HepG2 (cell line): Measurements from ENCODE around the gene DNAJC18. TPM values are rescaled to one million over a fixed set of nuclear protein-coding genes. Genes with fewer than 3 reads are reported as not detected.

Experiments used
- ADNP ChIP-seq: sonication (generic); formaldehyde crosslinking; IDR thresholded peaks from 2 replicates; pipeline ENCODE4 v1.4.0; 2020; ENCODE audit warnings: missing genetic modification reagents
- ARNT2 ChIP-seq: sonication (generic); formaldehyde crosslinking; IDR thresholded peaks from 2 replicates; pipeline ENCODE4 v1.8.0; 2022; ENCODE audit warnings: mild to moderate bottlenecking, low read depth, missing genetic modification reagents, moderate library complexity
- ATM ChIP-seq: fragments of 450-650 bp; IDR thresholded peaks from 2 replicates; pipeline ENCODE4 v1.7.1; 2017; ENCODE audit warnings: mild to moderate bottlenecking, borderline replicate concordance
- BCL6 ChIP-seq: IDR thresholded peaks from 2 replicates; pipeline ENCODE4 v1.6.1; 2016; ENCODE audit warnings: missing genetic modification reagents, missing compliant biosample characterization
- FOXM1 ChIP-seq: sonication (generic); formaldehyde crosslinking; IDR thresholded peaks from 2 replicates; pipeline ENCODE4 v1.5.0; 2020; ENCODE audit warnings: missing genetic modification reagents
- ISX ChIP-seq: sonication (generic); formaldehyde crosslinking; conservative IDR thresholded peaks from 2 replicates; pipeline ENCODE4 v1.5.0; 2020; ENCODE audit warnings: missing genetic modification reagents
- PCBP2 ChIP-seq: fragments of 200-400 bp; formaldehyde crosslinking; optimal IDR thresholded peaks from 2 replicates; pipeline ENCODE3; 2018; ENCODE audit warnings: low read length, low read depth; ENCODE audit not compliant: poor library complexity, severe bottlenecking
- PHF20 ChIP-seq: sonication (generic); formaldehyde crosslinking; IDR thresholded peaks from 2 replicates; pipeline ENCODE4 v1.5.0; 2020; ENCODE audit warnings: mild to moderate bottlenecking, missing genetic modification reagents
- PTBP1 ChIP-seq: fragments of 200-400 bp; formaldehyde crosslinking; IDR thresholded peaks from 2 replicates; pipeline ENCODE4 v1.6.1; 2018; ENCODE audit warnings: low read length, low read depth; ENCODE audit not compliant: poor library complexity, severe bottlenecking
- ZFX ChIP-seq: sonication (generic); formaldehyde crosslinking; IDR thresholded peaks from 2 replicates; pipeline ENCODE4 v1.4.0; 2020; ENCODE audit warnings: mild to moderate bottlenecking, low read depth, missing genetic modification reagents, moderate library complexity
- ZNF24 ChIP-seq: fragments of 450-650 bp; IDR thresholded peaks from 2 replicates; pipeline ENCODE4 v1.6.1; 2017; ENCODE audit warnings: antibody characterized with exemption, mild to moderate bottlenecking
- ZNF367 ChIP-seq: sonication (generic); formaldehyde crosslinking; IDR thresholded peaks from 2 replicates; pipeline ENCODE4 v1.4.0; 2020; ENCODE audit warnings: missing genetic modification reagents, borderline replicate concordance
- ZNF432 ChIP-seq: sonication (generic); formaldehyde crosslinking; IDR thresholded peaks from 2 replicates; pipeline ENCODE4 v1.5.0; 2020; ENCODE audit warnings: missing genetic modification reagents, mild to moderate bottlenecking, borderline replicate concordance
- ZNF879 ChIP-seq: sonication (generic); formaldehyde crosslinking; IDR thresholded peaks from 2 replicates; pipeline ENCODE4 v1.8.1; 2023; ENCODE audit warnings: missing genetic modification reagents
- polyA plus RNA-seq, 8 experiments: library from polyadenylated mRNA; depleted of rRNA in 3 of 8; stranded (reverse) in 7 of 8; unstranded in 1 of 8; fragments of >200 nt; fragmentation: Illumina TruSeq in 4 of 8; extraction: Trizol in 4 of 8; gene quantifications; 2 replicates each; pipeline versions ENCODE4 v1.2.1 to v1.2.3, GENCODE V29; 2011 to 2016; ENCODE audit warnings: low read depth in 4 of 8, missing spikeins in 1 of 8, mixed read lengths in 1 of 8; ENCODE audit not compliant: insufficient read depth in 1 of 8
- total RNA-seq, 5 experiments: library from RNA; depleted of rRNA; stranded (reverse); fragments of >200 nt; fragmentation: Illumina TruSeq; extraction: Trizol; gene quantifications; 2 replicates each; pipeline ENCODE4 v1.2.3, GENCODE V29; 2016; ENCODE audit warnings: low read depth in 1 of 5
- TF ChIP-seq, protein P1 (sequence below): sonication (generic); formaldehyde crosslinking; IDR thresholded peaks from 2 replicates; pipeline ENCODE4 v1.4.0; 2020; ENCODE audit warnings: mild to moderate bottlenecking, low read depth, missing genetic modification reagents
- TF ChIP-seq, protein P2 (sequence below): sonication (generic); formaldehyde crosslinking; IDR thresholded peaks from 2 replicates; pipeline ENCODE4 v1.8.1; 2023; ENCODE audit warnings: mild to moderate bottlenecking, moderate library complexity, missing genetic modification reagents
- TF ChIP-seq, protein P3 (sequence below), 2 experiments: fragments of 450-650 bp in 1 of 2; sonication (generic) in 1 of 2; formaldehyde crosslinking; IDR thresholded peaks; 2 replicates each; pipeline versions ENCODE4 v1.5.0 to v1.8.0; 2020 to 2022; ENCODE audit warnings: mild to moderate bottlenecking in 1 of 2, missing genetic modification reagents in 1 of 2
- TF ChIP-seq, protein P4 (sequence below): sonication (generic); formaldehyde crosslinking; IDR thresholded peaks from 2 replicates; pipeline ENCODE4 v1.4.0; 2020; ENCODE audit warnings: mild to moderate bottlenecking, missing genetic modification reagents
- TF ChIP-seq, protein P5 (sequence below): sonication (generic); formaldehyde crosslinking; IDR thresholded peaks from 2 replicates; pipeline ENCODE4 v1.4.0; 2020; ENCODE audit warnings: missing genetic modification reagents

DNAJC18 gene
- total and polyA plus RNA-seq, 2 of the 13 experiments (the other 11 are each of a cell fraction or from before 2014, with no cell fraction given): 6.5 to 6.6 TPM

DNA sequence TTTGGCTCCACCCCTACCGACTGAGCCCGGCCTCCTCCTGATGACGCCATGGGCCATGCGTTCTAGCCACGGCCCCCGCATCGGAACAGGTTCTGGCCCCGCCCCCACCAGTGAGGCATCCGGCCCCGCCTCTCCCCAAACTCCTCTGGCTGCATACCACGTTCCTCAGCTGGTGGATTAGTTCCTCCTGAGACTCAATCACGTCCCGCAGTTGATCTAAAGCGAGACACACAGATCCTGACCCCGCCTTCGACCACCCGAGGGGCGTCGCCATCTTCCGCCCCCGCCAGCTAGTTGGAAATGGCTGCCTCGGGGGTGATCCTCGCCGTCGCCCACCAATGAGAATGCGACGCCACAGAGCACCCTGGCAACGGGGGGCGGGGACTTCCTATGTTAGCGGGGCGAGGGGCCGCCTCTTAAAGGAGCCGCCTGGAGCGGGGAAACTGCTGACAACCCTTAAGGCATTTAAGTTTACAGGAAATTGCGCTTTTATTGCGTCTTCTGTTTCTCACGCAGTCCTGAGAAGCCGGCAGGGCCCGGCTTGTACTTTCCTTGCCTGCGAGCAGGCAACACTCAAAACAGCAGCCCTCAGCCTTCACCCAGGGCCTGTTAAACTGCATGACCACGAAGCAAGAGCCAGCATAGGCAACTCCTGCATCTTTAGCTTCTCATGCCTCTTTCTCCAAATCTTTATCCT is 35.4 kb downstream of the DNAJC18 start, which contains the start of gene SPATA24 (continued):
- TF ChIP-seq, protein P1, sequence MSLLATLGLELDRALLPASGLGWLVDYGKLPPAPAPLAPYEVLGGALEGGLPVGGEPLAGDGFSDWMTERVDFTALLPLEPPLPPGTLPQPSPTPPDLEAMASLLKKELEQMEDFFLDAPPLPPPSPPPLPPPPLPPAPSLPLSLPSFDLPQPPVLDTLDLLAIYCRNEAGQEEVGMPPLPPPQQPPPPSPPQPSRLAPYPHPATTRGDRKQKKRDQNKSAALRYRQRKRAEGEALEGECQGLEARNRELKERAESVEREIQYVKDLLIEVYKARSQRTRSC (CRISPR knock-in tag): no peak
- no peak for TF ChIP-seq FOXM1 (CRISPR knock-in tag)
- TF ChIP-seq, protein P2, sequence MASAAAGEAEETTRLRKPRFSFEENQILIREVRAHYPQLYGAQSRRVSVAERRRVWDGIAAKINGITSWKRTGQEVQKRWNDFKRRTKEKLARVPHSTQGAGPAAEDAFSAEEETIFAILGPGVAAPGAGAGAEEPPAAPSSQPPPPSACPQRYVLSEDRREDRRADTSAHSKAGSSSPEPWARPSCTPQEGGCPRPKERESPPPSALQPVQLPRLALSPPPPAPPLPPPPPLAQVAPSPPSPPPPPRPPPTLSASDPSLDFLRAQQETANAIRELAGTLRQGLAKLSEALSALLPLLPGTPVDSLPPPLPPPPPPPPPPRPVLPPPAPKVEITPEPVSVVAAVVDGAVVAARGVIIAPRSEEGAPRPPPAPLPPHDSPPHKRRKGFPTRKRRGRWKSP (CRISPR knock-in tag): peak; percentile 33; the same call in 1 of the 2 replicates
- TF ChIP-seq ARNT2 (CRISPR knock-in tag): 0 out of 2 replicates have a peak, but pooled peaks have one; percentile 64
- no peak for TF ChIP-seq PCBP2
- TF ChIP-seq ZNF432 (CRISPR knock-in tag): no peak
- no peak for TF ChIP-seq ISX (CRISPR knock-in tag)
- TF ChIP-seq, protein P3, sequence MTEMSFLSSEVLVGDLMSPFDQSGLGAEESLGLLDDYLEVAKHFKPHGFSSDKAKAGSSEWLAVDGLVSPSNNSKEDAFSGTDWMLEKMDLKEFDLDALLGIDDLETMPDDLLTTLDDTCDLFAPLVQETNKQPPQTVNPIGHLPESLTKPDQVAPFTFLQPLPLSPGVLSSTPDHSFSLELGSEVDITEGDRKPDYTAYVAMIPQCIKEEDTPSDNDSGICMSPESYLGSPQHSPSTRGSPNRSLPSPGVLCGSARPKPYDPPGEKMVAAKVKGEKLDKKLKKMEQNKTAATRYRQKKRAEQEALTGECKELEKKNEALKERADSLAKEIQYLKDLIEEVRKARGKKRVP (CRISPR knock-in tag; IDR thresholded peaks at IDR 0.05): no peak
- TF ChIP-seq ZNF24: no peak
- no peak for TF ChIP-seq BCL6 (CRISPR knock-in tag)
- TF ChIP-seq, protein P4, sequence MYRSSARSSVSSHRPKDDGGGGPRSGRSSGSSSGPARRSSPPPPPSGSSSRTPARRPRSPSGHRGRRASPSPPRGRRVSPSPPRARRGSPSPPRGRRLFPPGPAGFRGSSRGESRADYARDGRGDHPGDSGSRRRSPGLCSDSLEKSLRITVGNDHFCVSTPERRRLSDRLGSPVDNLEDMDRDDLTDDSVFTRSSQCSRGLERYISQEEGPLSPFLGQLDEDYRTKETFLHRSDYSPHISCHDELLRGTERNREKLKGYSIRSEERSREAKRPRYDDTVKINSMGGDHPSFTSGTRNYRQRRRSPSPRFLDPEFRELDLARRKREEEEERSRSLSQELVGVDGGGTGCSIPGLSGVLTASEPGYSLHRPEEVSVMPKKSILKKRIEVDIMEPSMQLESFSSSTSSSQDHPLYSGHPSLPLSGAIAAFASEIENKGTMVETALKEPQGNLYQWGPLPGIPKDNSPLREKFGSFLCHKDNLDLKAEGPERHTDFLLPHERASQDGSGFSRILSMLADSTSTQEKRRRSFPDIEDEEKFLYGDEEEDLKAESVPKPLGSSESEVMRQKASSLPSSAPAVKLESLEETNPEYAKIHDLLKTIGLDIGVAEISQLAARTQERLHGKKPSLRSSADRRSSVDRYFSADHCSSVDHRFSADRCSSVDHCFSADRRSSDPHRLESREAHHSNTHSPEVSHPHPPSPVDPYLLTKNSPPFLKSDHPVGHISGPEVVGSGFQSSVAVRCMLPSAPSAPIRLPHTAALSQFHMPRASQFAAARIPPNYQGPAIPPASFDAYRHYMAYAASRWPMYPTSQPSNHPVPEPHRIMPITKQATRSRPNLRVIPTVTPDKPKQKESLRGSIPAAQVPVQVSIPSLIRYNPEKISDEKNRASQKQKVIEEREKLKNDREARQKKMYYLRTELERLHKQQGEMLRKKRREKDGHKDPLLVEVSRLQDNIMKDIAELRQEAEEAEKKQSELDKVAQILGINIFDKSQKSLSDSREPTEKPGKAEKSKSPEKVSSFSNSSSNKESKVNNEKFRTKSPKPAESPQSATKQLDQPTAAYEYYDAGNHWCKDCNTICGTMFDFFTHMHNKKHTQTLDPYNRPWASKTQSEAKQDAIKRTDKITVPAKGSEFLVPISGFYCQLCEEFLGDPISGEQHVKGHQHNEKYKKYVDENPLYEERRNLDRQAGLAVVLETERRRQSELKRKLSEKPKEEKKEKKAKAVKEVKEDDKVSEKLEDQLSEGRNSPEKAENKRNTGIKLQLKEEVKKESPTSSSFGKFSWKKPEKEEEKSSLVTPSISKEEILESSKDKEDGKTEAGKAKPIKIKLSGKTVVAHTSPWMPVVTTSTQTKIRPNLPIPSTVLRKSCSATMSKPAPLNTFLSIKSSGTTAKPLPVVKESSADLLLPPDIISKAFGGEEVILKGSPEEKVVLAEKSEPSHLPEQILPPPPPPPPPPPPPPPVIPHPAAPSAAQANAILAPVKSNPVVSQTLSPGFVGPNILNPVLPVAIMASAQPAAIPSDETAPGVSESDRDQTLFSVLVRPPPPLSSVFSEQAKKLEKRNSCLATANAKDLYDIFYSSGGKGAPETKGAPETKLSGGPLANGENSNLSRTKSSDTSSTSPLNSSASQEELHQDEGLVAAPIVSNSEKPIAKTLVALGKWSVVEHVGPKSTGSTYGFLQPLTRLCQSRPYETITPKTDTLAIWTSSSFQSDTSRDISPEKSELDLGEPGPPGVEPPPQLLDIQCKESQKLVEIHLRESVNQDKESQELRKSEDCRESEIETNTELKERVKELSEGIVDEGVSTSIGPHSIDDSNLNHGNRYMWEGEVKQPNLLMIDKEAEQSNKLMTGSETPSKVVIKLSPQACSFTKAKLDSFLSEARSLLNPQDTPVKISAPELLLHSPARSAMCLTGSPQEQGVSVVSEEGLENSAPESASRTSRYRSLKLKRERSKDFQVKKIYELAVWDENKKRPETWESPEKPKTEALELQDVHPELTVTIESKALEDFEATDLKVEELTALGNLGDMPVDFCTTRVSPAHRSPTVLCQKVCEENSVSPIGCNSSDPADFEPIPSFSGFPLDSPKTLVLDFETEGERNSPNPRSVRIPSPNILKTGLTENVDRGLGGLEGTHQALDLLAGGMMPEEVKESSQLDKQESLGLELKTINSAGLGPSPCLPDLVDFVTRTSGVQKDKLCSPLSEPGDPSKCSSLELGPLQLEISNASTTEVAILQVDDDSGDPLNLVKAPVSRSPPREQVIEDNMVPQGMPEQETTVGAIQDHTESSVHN (CRISPR knock-in tag): no peak
- peak; percentile 63 for TF ChIP-seq PHF20
- no peak for TF ChIP-seq ADNP (CRISPR knock-in tag)
- no peak for TF ChIP-seq ZNF879
- no peak for TF ChIP-seq ZNF367 (CRISPR knock-in tag)
- TF ChIP-seq, protein P5, sequence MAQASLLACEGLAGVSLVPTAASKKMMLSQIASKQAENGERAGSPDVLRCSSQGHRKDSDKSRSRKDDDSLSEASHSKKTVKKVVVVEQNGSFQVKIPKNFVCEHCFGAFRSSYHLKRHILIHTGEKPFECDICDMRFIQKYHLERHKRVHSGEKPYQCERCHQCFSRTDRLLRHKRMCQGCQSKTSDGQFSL (CRISPR knock-in tag): no peak
- no peak for TF ChIP-seq ATM
- TF ChIP-seq ZFX (CRISPR knock-in tag): peak; percentile 74
- TF ChIP-seq PTBP1: no peak
